GM21515 (cell line): ENCODE data around the gene FBN1.

ENCODE experiments used
- ATAC-seq: cut with Tn5 transposase; IDR thresholded peaks from one replicate; pipeline ENCODE4 v1.9.1; 2021; ENCODE audit not compliant: unreplicated experiment

Gene FBN1

GRCh38 chr15:48624700-48625099 is 20.8 kb downstream of the FBN1 start:
- ATAC-seq = no peak

GRCh38 chr15:48623456-48623855 is 22.1 kb downstream of the FBN1 start:
- no peak for ATAC-seq

GRCh38 chr15:48622237-48622636 is 23.3 kb downstream of the FBN1 start:
- no peak for ATAC-seq

DNA sequence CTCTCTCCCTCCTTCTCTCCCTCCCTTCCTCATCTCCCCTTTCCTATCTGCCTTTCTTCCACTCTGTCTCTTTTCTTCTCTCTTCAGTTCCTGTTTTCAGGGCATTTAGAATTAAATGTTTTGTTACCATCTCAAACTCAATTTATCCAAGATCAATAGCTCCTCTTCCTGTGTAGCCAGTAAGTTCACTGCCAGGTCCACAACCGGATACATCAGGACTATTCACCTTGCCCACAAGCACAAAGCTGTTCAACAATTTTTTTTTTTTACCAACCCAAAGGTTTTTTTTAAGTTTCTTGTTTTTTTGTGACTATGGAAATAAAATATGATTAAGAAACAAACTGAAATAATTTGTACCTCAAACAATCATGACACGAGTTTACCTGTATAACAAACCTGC is 26.1 kb downstream of the FBN1 start:
- no peak for ATAC-seq

- no peak for ATAC-seq
Observed at GRCh38 chr15:48617619-48618018, 27.9 kb downstream of the FBN1 start.

- no peak for ATAC-seq
Observed at GRCh38 chr15:48616216-48616615, 29.3 kb downstream of the FBN1 start.

DNA sequence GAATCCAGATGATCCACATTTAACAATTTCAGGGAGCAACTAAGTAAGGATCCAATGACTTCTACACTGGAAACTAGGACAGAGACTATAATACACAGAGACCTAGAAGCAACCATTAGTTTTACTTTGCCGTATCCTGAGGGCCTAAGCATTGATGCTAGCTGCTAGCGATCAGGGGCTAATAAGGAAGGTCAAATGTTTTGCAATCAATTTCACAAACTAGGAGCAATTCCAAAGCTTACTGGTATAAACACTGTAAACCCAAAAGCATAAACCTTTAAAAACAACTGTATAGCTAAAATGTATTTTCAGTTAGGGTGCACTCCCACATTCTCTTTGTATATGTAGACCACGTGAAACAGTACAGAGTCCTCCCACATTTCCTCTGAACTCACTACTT is 31.5 kb downstream of the FBN1 start:
- ATAC-seq = no peak

DNA sequence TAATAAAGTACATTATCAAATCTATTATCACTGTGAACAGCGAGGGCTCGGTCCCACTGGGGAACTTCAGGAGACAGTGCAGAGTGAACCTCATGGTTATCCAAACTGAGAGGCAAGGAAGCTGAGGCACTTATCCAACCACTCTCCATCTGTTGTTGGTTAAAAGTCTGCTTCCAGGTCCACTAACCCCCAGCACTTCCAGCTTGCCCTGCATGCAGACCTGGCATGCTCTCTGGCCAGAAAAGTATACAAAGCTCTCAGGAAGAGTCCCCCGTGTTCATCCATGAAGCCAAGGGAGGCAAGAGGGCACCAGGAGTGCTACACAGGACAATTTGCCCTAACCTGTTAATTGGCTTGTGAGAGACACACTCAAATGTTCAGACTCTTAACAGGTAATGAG is 36.0 kb downstream of the FBN1 start:
- ATAC-seq = no peak

DNA sequence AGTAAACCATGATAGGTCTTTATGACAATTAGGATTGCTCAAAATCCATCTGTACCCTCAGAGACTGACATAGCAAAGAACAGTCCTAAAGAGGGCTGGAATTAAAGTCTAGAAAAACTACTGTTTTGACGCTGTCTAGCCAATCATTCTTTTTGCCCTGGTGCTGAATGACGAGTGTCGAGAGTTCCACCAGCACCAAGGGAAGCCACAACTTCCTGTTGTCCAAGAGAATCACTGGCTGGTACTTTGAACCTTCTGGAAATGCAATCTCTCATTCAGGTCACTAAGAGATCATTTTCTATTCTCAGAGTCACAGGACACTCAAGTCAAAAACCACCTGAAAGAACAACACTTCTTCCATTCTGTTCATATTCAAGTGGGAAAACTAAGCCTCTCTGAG is 37.7 kb downstream of the FBN1 start:
- no peak for ATAC-seq

DNA sequence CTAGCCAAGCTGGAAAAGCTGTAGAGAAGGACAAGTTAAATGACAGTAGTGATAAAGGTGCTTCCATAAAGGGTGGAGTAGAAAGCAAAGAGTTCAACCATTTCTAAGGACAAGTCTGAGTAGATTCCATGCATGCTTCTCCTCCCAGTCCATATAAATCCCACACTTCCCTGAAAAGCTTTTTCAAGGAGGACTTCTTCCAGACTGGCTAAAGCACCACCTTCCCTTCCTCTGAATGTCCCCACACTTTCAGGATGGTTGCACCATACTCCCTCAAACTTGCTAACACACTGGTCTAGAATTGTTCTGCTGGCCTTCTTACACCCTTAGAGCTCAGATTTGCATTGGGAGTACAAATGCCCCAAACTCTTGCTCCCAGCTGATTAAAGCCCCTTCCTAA is 40.9 kb downstream of the FBN1 start:
- ATAC-seq = no peak

DNA sequence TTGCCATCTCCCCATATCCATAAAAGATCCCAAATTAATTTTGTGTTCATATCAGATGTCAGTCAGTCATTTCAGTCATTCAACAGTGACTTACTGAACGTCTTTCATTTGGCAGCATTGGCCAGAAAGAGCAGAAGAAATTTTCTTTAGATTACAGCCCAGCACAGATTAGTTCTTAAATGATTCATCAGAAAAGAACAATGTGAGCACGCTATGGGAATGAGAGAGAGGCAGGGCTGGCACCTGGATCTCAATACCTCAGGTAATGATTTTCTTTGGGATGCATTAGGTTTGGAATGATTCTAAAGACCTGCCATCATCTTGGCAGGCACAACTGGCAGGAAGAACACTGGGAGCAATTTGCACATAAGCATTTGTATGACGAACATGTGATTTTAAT is 41.6 kb downstream of the FBN1 start:
- no peak for ATAC-seq

DNA sequence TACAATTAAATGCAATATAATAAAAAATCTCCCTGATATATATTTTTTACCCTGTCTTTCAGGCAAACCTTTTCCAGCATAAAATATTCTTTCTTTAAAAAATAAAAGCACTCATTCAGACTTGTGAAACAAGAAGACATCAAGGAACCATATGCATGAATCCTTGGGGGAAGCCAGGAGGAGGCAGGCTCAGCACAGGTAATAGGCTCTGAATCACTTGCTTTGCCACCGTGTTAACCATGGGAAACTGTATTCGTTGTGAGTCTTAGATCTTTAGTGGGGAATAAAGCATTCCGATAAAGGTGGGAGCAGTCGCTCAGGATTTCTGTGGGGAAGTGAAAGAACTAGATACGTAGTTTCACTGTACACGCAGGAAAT is 42.4 kb downstream of the FBN1 start:
- ATAC-seq = no peak

DNA sequence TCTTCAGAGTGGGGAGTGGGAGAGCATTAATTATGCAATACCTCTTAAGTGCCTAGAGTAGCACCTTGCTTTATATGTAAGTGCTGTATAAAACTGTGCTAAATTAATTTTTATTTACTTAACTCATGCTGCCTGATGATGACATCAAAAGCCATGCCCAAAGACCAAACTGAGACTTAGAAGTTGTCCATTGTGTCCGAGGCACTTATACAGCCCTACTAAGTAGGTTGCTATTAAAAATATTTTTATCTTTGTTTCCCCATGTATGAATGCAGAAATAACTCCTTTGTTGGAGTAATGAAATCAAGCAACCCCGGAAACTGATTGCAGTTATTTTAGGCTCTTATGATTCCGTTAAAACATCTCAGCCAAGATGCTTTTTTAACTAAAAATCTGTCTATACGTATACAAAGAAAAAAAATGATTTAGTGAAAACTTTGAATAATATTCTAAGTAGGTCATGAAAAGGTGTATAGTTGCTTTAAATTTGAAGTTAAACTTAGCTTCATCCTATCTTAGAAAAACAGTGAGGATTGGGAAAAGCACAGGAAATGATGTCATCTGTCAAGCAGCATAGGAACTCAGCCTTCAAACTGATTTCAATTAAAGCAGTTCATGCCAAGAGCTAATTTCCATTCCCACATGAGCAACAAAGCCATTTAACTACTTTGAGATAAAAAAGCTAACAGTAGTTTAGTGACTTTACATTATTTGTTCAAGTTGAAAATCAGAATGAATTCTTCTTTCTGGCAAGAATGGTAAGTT is 43.0 kb downstream of the FBN1 start:
- ATAC-seq = no peak

GRCh38 chr15:48601095-48601494 is 44.4 kb downstream of the FBN1 start:
- no peak for ATAC-seq

DNA sequence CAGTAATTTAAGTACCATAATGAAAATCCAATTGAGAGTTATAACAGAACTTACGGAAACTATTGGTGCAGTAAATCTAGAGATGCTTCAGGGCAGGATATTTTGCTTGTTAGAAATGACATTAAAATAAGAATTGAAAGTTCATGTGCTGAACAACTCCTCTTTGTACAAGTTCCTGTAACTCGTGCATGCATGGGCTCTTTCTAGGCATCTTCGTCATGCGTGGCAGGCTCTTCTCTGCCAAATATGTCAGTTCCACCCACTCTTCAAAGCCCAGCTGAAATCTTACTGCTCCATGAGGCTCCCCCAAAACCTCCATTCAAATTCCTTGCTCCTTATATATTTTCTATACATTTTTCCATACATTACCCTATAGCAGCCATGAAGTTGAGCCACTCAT is 48.7 kb downstream of the FBN1 start:
- no peak for ATAC-seq

DNA sequence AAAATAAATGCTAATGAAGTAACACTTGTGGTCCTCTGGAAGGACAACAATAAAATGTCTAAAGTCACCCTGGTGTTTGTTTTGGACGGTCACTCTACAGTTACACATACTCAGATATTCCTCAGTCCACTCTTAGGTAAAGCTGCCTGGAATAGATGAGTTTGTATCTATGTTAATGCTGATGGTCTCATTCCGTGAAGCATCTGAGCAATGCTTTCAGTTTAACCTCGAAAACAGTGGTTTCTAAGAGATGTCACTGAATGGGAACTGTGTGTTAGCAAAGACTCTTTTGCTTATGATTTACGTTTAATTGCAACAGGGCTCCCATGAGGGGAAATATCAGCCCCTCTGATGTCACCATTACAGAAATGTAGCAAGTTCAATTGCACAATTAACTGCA is 49.1 kb downstream of the FBN1 start:
- peak; percentile 67 for ATAC-seq

DNA sequence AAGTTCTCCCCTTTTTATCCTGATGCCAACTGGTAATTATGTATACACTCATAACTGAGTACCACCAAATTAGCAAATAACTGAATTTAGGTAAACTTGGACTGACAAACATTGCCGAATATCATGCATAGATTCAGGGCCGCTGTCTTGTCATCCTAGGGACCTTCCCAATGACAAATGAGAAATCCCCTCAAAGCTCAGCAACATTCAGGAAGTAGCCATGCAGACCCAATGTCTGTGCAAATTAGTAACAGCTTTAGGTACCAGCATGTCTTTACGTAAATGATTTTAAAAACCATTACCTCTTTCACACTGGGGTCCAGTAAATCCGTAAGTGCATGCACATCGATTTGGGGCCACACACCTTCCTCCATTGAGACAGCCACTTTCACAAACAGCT is 49.5 kb downstream of the FBN1 start:
- peak; percentile 39 for ATAC-seq

- no peak for ATAC-seq
Observed at GRCh38 chr15:48592933-48593332, 52.6 kb downstream of the FBN1 start.

GRCh38 chr15:48592221-48592731 is 53.2 kb downstream of the FBN1 start:
- ATAC-seq = no peak

DNA sequence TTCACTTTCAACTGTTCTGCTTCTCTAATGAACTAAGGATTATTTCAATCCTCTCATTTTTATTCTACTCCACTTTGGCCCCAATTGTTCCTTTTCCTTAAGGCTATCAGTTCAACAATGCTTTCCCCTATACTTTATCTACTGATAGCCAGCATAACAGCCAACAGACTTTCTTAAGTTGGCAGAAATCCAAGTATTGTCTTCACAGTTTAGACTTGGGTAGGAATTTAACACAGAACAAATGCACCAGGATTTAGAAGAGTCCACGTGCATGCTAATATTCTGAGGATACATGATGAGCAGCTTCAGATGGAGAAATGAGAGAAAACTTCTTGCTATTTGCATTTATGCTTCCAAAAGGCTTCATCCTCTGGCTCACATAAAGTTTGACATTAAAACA is 54.8 kb downstream of the FBN1 start:
- no peak for ATAC-seq

GRCh38 chr15:48584812-48585563 is 60.5 kb downstream of the FBN1 start:
- ATAC-seq = no peak

DNA sequence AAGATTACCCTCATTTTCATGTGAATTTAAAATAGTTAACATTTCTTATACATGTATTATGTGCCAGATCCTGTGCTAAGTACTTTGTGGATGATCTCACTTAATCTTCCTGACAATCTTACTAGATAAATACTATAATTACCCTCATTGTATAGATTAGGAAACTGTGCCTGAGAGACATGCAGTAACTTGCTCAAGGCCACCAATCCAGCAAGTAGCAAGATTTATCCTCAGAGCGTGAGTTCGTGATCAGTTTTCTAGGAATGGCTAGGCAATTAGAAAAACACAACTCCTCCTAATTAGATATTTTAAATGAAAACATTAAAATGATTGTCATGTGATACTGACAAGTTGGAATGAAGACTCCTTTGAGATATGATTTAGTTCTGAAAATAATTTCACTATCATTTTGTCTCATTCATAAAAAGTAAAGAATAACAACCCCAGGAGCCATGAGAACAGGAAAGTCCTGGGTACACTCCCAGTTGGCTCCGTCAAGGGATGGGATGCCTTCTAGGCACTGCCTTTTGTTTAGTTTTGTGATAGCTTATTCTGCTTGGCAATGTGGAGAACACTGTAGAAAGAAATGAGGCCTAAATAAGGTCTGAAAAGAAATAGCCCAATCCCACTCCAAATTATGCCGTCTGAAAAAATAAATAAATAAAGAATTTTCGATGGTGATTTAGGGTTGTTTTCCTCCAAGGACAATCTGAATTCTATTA is 61.3 kb downstream of the FBN1 start:
- no peak for ATAC-seq
